SK-N-SH (cell line): ENCODE measurements around the gene PLEKHA3. TPM values are rescaled to one million over a fixed set of nuclear protein-coding genes. Genes with fewer than 3 reads are reported as not detected.

Source experiments
- CTCF ChIA-PET: fragments of 300-600, 350-600 bp; formaldehyde crosslinking; extraction: SDS; loops from one replicate; lab custom pipeline; 2021; lab: Yijun Ruan, JAX
- POLR2A ChIA-PET: fragments of 350-600 bp; sonication (Branson Sonifier 250); formaldehyde crosslinking; extraction: SDS; loops from one replicate; lab custom pipeline; 2020; ENCODE audit warnings: antibody characterized with exemption, inconsistent platforms; lab: Yijun Ruan, JAX
- DNase-seq: peaks from one replicate; pipeline ENCODE4 v3.0.0; 2012
- H2AFZ ChIP-seq: fragments of 200-600 bp; sonication (generic); 2 replicates; pipeline ENCODE4 v1.8.1; 2016; ENCODE audit warnings: antibody characterized with exemption, mild to moderate bottlenecking, low read depth
- H3F3A ChIP-seq: fragments of 200-600 bp; sonication (generic); replicated peaks from 2 replicates; pipeline ENCODE3; 2016; ENCODE audit warnings: antibody characterized with exemption, mild to moderate bottlenecking; ENCODE audit not compliant: insufficient read depth
- H3K27ac ChIP-seq, 2 experiments: fragments of 200-500 bp in 1 of 2; fragments of 200-600 bp in 1 of 2; sonication (Bioruptor generic) in 1 of 2; sonication (generic), shearing (Covaris generic) in 1 of 2; 2 replicates each; pipeline versions ENCODE4 v1.5.1 to v1.6.1; 2014 to 2016; ENCODE audit warnings: low read depth in 2 of 2, inconsistent platforms in 1 of 2, low read length in 1 of 2, mild to moderate bottlenecking in 1 of 2, mixed read lengths in 1 of 2
- H3K27me3 ChIP-seq: fragments of 200-600 bp; sonication (generic), shearing (Covaris generic); 2 replicates; pipeline ENCODE4 v1.6.1; 2016; ENCODE audit warnings: mixed run types; ENCODE audit not compliant: insufficient read depth
- H3K36me3 ChIP-seq, 2 experiments: fragments of 200-500 bp in 1 of 2; fragments of 200-600 bp in 1 of 2; sonication (Bioruptor generic) in 1 of 2; sonication (generic) in 1 of 2; replicated peaks in 1 of 2; 2 replicates each; pipeline versions ENCODE3 to v1.5.1; 2014 to 2016; ENCODE audit warnings: low read length in 1 of 2, mild to moderate bottlenecking in 1 of 2; ENCODE audit not compliant: insufficient read depth in 2 of 2, control insufficient read depth in 1 of 2
- H3K4me1 ChIP-seq, 2 experiments: fragments of 200-500 bp in 1 of 2; fragments of 200-600 bp in 1 of 2; sonication (Bioruptor generic) in 1 of 2; sonication (generic), shearing (Covaris generic) in 1 of 2; 2 replicates each; pipeline versions ENCODE4 v1.5.1 to v1.6.1; 2014 to 2016; ENCODE audit warnings: low read depth in 1 of 2, low read length in 1 of 2, mixed run types in 1 of 2; ENCODE audit not compliant: insufficient read depth in 2 of 2, control insufficient read depth in 1 of 2
- H3K4me2 ChIP-seq: fragments of 200-600 bp; sonication (generic), shearing (Covaris generic); 2 replicates; pipeline ENCODE4 v1.6.1; 2017; ENCODE audit warnings: mixed run types
- H3K4me3 ChIP-seq, 2 experiments: fragments of 200-500 bp in 1 of 2; fragments of 200-600 bp in 1 of 2; sonication (Bioruptor generic) in 1 of 2; sonication (generic), shearing (Covaris generic) in 1 of 2; 2 replicates each; pipeline versions ENCODE4 v1.5.1 to v1.8.1; 2014 to 2016; ENCODE audit warnings: low read depth in 2 of 2, inconsistent platforms in 1 of 2, low read length in 1 of 2, mild to moderate bottlenecking in 1 of 2, mixed read lengths in 1 of 2, moderate library complexity in 1 of 2
- H3K79me2 ChIP-seq: fragments of 200-600 bp; sonication (generic); 2 replicates; pipeline ENCODE4 v1.8.1; 2017; ENCODE audit warnings: mild to moderate bottlenecking; ENCODE audit not compliant: insufficient read depth
- H3K9ac ChIP-seq: fragments of 200-600 bp; sonication (generic); 2 replicates; pipeline ENCODE4 v1.6.1; 2017; ENCODE audit warnings: mixed run types
- H3K9me2 ChIP-seq: fragments of 200-600 bp; sonication (generic); 2 replicates; pipeline ENCODE4 v1.6.1; 2017; ENCODE audit warnings: mixed run types
- H3K9me3 ChIP-seq: fragments of 200-600 bp; sonication (generic); 2 replicates; pipeline ENCODE4 v1.6.1; 2017; ENCODE audit warnings: mixed run types, mild to moderate bottlenecking, moderate library complexity
- H4K20me1 ChIP-seq: fragments of 200-600 bp; sonication (generic); 2 replicates; pipeline ENCODE4 v1.6.1; 2017; ENCODE audit warnings: mild to moderate bottlenecking, mixed run types; ENCODE audit not compliant: insufficient read depth
- CHD2 ChIP-seq: fragments of 150-350 bp; IDR thresholded peaks from 2 replicates; pipeline ENCODE4 v1.6.1; 2018; ENCODE audit warnings: low read length; ENCODE audit not compliant: partially characterized antibody
- ELF1 ChIP-seq: IDR thresholded peaks from 2 replicates; pipeline ENCODE4 v1.4.0; 2012
- GATA2 ChIP-seq: sonication (generic); formaldehyde crosslinking; IDR thresholded peaks from 2 replicates; pipeline ENCODE4 v1.5.0; 2020; ENCODE audit warnings: mild to moderate bottlenecking, missing genetic modification reagents
- IRF3 ChIP-seq: fragments of 150-350 bp; IDR thresholded peaks from 2 replicates; pipeline ENCODE4 v1.6.1; 2016; ENCODE audit warnings: mild to moderate bottlenecking, low read depth, low read length
- MAX ChIP-seq: IDR thresholded peaks from 2 replicates; pipeline ENCODE4 v1.4.0; 2012; ENCODE audit warnings: low read depth
- MEF2A ChIP-seq: IDR thresholded peaks from 2 replicates; pipeline ENCODE4 v1.4.0; 2012; ENCODE audit warnings: low read depth, borderline replicate concordance
- RFX5 ChIP-seq: IDR thresholded peaks from 2 replicates; pipeline ENCODE4 v1.6.1; 2012; ENCODE audit warnings: mild to moderate bottlenecking, improper control_type of control experiment, low read length
- SMC3 ChIP-seq: IDR thresholded peaks from 2 replicates; pipeline ENCODE4 v1.6.1; 2012; ENCODE audit warnings: low read depth, low read length, improper control_type of control experiment
- TAF1 ChIP-seq: IDR thresholded peaks from 2 replicates; pipeline ENCODE4 v1.6.1; 2012; ENCODE audit warnings: low read depth, mild to moderate bottlenecking, low read length, moderate library complexity, borderline replicate concordance
- TEAD4 ChIP-seq: IDR thresholded peaks from 2 replicates; pipeline ENCODE4 v1.4.0; 2012; ENCODE audit warnings: mild to moderate bottlenecking, borderline replicate concordance; ENCODE audit not compliant: insufficient read depth
- USF1 ChIP-seq: IDR thresholded peaks from 2 replicates; pipeline ENCODE4 v1.4.0; 2012; ENCODE audit warnings: low read depth, borderline replicate concordance
- WGBS: methylation state at CpG from one replicate; pipeline ENCODE4 v1.1.6; 2017; ENCODE audit warnings: low lambda C conversion rate; 5-methylcytosine and 5-hydroxymethylcytosine counted together
- polyA plus RNA-seq, 3 experiments: library from polyadenylated mRNA; depleted of rRNA; stranded (reverse); fragments of >200 nt; gene quantifications; 2 replicates each; pipeline ENCODE4 v1.2.3, GENCODE V29; 2012
- TF ChIP-seq, protein P1 (sequence below): IDR thresholded peaks from 2 replicates; pipeline ENCODE4 v1.6.1; 2012; ENCODE audit warnings: mild to moderate bottlenecking, low read depth, low read length, moderate library complexity

PLEKHA3 gene
- polyA plus RNA-seq, 1 of the 3 experiments (the other 2 are of a cell fraction): 5.7 TPM

GRCh38 chr2:178496049-178496448, 15.8 kb downstream of the PLEKHA3 start:
- Histone ChIP-seq H3K4me1 (no peaks in the 10 kb centered on the region; a peak in 1 of 4 replicates), H4K20me1 (no peaks in the 10 kb centered on the region), H3F3A (peaks cover 3% of the 10 kb centered on the region), H3K36me3 (peaks cover 80 to 85% of the 10 kb centered on the region in 2 experiments), H3K79me2 (peaks cover 7% of the 10 kb centered on the region; the same call in 1 of the 2 replicates), H3K9me2 (no peaks in the 10 kb centered on the region), H3K9me3 (no peaks in the 10 kb centered on the region), H3K4me2 (no peak overlapping the region), H3K4me3 (no peak overlapping the region), H3K27ac (no peak overlapping the region), H3K9ac (no peak overlapping the region), H3K27me3 (no peaks in the 10 kb centered on the region), H2AFZ (no peak overlapping the region)
- ChIA-PET CTCF (interaction anchor here (1.1 kb wide), 1 partner anchor 14 kb away, joined by 4 read pairs; no protein-coding TSS in a partner anchor), POLR2A (no interaction called here)
- 72% methylated on average over 4 of the region's 4 CpGs for WGBS
- TF ChIP-seq MAX: no peak
- TF ChIP-seq TAF1: no peak
- no peak for TF ChIP-seq TEAD4
- TF ChIP-seq, protein P1, sequence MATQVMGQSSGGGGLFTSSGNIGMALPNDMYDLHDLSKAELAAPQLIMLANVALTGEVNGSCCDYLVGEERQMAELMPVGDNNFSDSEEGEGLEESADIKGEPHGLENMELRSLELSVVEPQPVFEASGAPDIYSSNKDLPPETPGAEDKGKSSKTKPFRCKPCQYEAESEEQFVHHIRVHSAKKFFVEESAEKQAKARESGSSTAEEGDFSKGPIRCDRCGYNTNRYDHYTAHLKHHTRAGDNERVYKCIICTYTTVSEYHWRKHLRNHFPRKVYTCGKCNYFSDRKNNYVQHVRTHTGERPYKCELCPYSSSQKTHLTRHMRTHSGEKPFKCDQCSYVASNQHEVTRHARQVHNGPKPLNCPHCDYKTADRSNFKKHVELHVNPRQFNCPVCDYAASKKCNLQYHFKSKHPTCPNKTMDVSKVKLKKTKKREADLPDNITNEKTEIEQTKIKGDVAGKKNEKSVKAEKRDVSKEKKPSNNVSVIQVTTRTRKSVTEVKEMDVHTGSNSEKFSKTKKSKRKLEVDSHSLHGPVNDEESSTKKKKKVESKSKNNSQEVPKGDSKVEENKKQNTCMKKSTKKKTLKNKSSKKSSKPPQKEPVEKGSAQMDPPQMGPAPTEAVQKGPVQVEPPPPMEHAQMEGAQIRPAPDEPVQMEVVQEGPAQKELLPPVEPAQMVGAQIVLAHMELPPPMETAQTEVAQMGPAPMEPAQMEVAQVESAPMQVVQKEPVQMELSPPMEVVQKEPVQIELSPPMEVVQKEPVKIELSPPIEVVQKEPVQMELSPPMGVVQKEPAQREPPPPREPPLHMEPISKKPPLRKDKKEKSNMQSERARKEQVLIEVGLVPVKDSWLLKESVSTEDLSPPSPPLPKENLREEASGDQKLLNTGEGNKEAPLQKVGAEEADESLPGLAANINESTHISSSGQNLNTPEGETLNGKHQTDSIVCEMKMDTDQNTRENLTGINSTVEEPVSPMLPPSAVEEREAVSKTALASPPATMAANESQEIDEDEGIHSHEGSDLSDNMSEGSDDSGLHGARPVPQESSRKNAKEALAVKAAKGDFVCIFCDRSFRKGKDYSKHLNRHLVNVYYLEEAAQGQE: no peak
- TF ChIP-seq SMC3: no peak
- no peak for TF ChIP-seq RFX5
- TF ChIP-seq USF1: no peak
- TF ChIP-seq GATA2 (CRISPR knock-in tag): no peak
- no peak for TF ChIP-seq MEF2A
- no peak for DNase-seq

DNA sequence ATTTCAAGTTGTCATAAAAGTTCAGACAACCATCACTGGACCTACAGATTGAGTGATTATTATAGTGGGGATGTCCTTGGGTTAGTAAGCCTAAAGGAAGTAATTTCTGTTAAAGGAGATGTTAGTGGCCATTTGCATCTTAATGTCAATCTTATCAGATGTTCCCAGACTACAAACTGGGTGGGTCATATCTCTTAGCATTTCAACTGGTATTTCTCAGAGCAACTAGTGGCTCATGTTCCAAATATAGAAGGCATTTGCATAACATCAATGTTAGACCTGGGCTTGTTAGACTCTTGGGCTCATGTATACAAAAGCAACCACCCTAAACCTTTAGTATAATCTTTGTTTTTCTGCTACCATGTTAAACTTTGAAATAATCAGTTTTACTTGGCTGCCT, 17.9 kb downstream of the PLEKHA3 start:
- Histone ChIP-seq H2AFZ (no peak overlapping the region), H3K4me2 (no peak overlapping the region), H3F3A (peaks cover 3% of the 10 kb centered on the region), H3K27me3 (no peaks in the 10 kb centered on the region), H4K20me1 (no peaks in the 10 kb centered on the region), H3K9ac (no peak overlapping the region), H3K4me3 (no peak overlapping the region), H3K79me2 (0 out of 2 replicates have a peak, but pooled peaks cover 3% of the 10 kb centered on the region), H3K9me3 (no peaks in the 10 kb centered on the region), H3K27ac (no peak overlapping the region), H3K9me2 (no peaks in the 10 kb centered on the region)
- ChIA-PET CTCF (interaction anchor here (1.1 kb wide), 1 partner anchor 84 kb away, joined by 3 read pairs; no protein-coding TSS in a partner anchor), POLR2A (no interaction called here)
- no peak for TF ChIP-seq SMC3
- no peak for TF ChIP-seq TAF1
- no peak for TF ChIP-seq IRF3
- no peak for TF ChIP-seq ELF1
- no peak for TF ChIP-seq CHD2
- no peak for TF ChIP-seq USF1
- TF ChIP-seq MAX: no peak
- TF ChIP-seq, all 33 proteins: peak for 0
- DNase-seq: no peak
- Histone ChIP-seq H3K36me3 (peaks cover 85 to 86% of the 10 kb centered on the region in 2 experiments), H3K4me1 (no peaks in the 10 kb centered on the region; a peak in 1 of 4 replicates)
